Right renal cortex interstitium (tissue), 3 donors: Measurements from ENCODE around the gene B3GNT8. TPM values are rescaled to one million over a fixed set of nuclear protein-coding genes. Genes with fewer than 3 reads are reported as not detected.
"Not testable (repeated sequence)": the region's sequence is repeated elsewhere in the genome, so short reads cannot be mapped to it uniquely, and the experiment has no call there.

Experiments
- DNase-seq, 3 donors: peaks; one replicate each; pipeline ENCODE4 v3.0.0-alpha.2; 2013; ENCODE audit warnings: low read depth in 3 of 3, low spot score in 2 of 3
- polyA plus RNA-seq, 3 donors: library from polyadenylated mRNA; unstranded; fragments of 120-200 nt; gene quantifications; one replicate each; pipeline ENCODE4 v1.2.1, GENCODE V29; 2013; ENCODE audit not compliant: insufficient read length in 3 of 3

B3GNT8 gene
- polyA plus RNA-seq, 3 donors = 2.9 to 4.9 (median 3.7) TPM

DNA sequence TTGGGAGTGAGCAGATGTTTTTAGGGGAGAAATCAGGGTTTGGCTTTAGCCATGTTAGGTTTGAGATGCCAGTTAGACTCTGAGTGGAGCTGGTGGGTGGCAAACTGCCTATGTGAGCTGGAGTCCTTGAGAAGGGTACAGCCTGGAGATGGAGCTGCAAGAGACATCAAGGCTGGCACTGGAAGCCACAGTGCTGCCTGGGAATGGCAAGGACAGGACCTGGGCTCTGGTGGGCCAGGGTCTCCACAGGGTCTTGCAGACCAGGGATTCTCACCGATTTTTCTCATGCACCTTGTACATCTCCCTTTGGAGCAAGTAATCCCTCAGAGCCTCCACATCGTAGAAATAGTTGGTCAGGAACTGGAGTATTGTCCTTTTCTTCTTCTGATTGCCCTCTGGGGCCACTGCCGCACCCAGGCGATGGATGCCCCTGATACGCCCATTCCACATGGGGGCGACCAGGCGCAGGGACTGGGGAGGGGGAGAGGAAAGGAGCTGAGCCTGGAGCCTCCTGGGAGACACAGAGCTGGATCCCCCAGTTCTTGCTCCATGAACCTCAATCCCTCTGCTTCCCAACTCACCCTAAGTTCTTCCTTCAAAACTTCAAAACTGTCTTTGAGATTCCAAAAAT, 10.9 kb upstream of the B3GNT8 start:
- DNase-seq = no peak

DNA sequence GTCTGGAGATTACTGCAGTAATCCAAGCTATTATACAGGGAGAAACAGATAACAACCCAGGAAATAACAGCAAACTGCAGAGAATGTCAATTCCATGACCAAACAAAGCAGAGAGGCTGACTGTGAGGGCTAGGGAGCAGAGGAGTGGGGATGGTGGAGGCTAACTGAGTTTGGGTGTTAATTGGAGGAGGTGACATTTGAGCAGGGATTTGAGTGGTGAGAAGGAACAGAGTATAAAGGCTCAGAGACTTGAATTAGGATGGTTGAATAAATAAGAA, 9.4 kb upstream of the B3GNT8 start:
- DNase-seq = no peak

DNA sequence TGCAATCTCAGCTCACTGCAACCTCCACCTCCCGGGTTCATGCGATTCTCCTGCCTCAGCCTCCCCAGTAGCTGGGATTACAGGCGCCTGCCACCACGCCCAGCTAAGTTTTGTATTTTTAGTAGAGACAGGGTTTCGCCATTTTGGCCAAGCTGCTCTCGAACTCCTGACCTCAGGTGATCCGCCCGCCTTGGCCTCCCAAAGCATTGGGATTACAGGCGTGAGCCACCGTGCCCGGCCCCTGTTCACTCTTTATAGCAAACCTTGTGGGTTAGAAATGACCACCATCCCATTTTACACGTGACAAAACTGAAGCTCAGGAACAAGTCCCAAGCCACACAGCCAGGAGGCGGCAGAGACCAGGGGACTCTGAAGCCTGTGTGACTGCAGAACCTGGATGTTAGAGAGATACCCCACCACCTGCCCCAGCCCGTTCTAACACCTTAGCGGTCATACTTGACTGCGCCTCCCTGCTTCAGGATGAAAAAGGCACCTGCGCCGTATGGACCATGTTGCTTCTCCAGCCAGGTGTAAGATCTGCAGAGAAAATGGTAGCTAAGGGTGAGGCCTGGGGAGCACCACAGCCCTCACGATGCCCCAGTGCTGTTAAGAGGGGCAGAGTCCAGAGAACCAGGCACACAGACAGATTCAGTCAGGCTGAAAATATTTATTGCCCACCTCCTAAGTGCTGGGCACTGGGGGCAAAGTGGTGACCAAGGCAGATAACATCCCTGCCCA, 8.9 kb upstream of the B3GNT8 start:
- DNase-seq = no peak

DNA sequence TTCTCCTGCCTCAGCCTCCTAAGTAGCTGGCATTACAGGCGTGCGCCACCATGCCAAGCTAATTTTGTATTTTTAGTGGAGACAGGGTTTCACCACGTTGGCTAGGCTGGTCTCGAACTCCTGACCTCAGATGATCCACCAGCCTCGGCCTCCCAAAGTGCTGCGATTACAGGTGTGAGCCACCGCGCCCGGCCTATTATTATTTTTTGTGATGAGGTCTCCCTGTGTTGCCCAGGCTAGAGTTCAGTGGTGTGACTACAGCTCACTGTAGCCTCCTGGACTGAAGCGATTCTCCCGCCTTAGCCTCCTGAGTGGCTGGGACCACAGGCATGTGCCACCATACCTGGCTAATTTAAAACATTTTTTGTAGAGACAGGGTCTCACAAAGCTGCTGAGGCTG, 8.2 kb upstream of the B3GNT8 start:
- not testable (repeated sequence) for DNase-seq

DNA sequence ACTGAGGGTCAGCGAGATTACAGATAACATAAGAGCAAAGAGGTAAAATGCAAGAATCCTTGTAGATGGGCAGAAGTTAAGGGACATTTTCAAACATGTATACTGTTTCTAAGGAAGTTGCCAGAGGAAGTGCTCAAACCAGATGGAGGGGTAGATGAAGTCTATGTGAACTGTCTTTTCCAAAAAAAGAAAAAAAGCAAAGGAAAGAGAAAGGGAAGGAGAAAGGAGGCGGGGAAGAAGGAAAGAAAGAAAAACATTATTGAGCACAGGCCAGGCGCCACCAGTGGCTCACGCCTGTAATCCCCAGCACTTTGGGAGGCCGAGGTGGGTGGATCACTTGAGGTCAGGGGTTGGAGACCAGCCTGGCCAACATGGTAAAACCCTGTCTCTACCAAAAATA, 7.3 kb upstream of the B3GNT8 start:
- DNase-seq = no peak

DNA sequence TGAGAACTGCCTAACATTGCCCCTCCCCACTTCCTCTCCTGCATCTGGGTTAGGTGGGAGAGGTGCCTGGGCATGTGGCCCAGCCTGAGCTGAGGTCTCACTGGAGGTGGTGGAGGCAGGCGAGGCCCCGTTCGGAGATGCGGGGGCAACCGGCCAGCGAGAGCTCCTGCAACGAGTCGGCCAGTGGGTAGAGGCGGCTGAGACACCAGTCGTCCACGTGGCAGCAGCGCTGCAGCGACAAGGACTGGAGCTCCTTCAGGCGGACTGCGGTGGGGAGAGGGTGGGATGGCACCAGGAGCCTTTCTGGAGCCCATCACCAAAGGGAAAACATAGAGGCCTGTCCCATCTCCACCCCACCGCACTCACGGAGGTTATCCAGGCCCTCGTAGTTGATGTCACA, 6.0 kb upstream of the B3GNT8 start:
- no peak for DNase-seq

DNA sequence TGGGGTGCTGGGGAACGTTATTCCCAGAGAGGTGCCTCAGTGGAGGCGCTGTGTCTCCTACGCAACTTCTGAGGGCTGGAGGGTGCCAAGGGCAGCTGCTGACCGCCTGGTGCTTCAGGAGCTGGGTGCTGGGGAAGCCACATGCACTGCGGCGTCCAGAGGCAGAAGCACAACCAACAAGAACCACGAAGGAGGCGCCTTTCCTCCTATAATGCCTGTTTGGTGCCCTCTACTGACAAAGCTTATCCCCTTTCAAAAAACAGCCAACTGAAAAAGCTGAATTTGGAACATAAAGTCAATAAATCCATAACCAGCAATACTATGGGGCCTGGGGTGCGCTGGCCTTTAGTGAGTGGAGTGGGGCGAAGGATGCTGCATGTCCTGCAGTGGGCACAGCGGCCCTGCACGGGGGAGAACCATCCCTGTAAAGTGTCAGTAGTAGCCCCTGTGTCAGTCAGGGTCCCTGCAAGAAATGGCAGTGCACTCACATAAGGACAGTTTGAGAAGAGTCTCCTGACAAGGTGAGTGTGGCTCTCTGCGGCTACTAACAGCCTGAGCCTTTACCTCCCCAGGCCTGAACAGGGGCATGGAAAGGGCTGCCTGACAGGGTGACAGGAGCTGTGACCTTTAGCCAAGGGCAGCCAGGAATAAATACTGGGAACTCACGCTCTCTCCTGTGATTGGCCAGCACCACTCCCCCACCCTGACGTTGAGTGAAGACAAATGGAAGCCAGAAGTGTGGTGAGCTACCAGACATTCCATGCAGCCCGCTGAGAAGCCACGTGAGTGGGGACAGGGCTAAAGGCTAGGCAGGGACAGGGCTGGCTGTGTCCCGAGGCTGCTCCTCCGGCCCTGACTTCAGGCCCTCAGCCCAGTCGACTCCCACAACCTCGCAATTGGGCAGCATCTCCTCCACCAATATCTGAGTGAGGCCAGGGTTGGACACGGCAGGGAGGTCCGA, 4.5 kb upstream of the B3GNT8 start:
- DNase-seq = no peak

DNA sequence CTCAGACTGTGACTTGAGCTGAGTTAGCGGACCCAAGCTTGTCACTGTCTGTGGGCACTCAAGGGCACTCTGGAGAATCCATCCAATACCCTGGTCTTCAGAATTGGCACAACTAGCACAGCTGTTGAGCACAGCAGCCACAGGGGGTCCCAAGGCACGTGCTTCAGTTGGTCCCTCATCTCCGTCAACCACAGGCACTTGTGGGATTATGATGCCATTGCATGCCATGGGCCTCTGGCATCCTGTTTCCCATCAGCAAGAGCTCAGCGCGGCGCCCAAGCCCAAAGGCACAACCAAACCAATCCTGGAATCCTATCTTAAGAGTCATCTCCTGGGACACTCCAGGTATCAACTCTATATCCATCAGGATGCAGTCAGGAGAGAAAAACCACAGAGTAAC, 3.7 kb upstream of the B3GNT8 start:
- DNase-seq = no peak

DNA sequence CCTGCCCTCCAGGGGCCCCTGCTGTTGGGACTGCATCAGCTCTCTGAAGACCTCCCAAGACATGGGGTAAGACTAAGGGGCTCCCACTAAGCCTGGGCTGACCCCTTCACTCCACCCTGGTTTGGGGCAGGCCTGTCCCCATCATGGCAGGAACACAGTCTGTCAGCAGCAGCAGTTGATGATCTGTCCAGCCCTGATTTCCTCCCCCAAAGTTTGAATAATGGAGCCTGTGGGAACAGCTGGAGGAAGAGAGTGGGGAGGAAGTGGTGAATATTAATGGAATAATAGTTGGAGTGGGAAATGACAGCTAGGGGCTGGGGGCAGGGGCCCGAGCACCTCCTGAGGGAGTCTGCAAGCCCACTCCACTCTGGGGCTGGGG, 1.3 kb upstream of the B3GNT8 start:
- no peak for DNase-seq

DNA sequence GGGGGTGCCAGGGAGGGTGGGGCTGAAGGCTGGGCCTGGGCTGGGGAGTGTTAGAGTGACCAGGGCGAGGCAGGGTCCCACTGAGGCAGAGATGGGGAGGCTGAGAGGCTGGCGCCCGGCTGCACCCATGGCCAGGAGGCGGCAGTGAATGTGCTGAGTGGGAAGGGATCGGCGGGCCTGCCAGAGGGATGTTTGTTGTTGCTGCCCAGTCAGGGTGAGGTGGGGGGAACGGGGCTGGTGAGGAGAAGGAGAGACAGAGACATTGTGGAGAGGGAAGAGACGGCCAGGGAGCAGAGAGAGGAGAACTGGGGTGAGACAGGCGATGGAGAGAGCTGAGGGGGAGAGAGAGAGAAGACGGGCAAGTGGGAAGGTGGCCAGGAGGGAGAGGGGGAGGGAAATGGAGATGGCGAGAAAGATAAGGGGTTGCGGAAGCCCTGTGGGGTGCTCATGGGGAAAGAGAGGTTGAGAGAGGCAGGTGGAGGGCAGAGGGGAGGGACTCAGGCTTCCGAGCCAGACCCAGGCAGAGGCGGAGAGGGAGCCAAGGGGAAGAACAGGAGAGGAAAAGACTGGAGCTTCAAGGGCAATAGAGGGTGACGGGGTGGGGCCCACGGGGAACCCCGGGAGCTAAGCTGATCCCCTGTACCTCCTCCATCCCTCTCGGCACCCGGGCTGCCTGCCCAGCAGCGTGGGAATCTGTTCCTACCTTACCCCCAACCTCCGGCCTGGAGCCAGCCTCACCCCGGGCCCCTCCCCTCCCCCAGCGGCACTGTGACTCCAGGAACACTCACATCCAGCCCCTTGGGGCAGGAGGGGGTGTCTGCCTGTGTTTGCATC, 690 bp upstream of the B3GNT8 start:
- no peak for DNase-seq

DNA sequence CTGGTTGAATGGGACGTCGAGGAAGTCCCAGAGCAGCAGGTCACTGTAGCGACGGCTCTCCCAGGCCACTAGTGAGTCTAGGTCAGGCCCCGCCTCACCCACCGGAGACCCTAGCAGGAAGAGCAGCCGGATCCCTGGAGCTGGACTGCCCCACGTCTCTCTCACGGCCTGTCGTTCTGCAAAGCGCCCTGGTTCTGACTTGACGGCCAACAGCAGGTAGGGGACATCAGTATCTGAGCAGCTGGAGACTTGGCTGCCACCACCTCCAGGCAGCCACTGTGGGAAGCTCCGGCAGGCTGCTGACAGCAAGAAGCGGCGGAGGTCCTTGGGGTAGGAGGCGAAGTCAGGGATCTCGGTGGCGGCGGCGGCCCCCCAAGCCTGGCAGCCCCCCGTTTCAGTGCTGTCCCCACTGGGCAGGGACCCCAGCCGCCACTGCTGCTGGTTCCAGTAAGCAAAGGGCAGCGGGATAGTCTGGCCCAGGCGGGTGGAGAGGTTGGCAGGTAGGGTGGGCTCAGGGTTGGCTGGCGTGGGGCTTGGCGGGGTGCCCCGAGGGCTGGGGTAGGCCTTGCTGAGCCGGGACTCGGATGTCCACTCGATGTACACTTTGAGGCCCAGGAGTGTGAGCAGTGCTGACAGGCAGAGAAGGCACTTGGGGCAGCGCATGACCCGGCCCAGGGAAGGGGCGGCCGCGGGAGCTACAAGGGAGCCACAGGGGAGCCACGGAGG, 895 bp downstream of the B3GNT8 start:
- DNase-seq = no peak

DNA sequence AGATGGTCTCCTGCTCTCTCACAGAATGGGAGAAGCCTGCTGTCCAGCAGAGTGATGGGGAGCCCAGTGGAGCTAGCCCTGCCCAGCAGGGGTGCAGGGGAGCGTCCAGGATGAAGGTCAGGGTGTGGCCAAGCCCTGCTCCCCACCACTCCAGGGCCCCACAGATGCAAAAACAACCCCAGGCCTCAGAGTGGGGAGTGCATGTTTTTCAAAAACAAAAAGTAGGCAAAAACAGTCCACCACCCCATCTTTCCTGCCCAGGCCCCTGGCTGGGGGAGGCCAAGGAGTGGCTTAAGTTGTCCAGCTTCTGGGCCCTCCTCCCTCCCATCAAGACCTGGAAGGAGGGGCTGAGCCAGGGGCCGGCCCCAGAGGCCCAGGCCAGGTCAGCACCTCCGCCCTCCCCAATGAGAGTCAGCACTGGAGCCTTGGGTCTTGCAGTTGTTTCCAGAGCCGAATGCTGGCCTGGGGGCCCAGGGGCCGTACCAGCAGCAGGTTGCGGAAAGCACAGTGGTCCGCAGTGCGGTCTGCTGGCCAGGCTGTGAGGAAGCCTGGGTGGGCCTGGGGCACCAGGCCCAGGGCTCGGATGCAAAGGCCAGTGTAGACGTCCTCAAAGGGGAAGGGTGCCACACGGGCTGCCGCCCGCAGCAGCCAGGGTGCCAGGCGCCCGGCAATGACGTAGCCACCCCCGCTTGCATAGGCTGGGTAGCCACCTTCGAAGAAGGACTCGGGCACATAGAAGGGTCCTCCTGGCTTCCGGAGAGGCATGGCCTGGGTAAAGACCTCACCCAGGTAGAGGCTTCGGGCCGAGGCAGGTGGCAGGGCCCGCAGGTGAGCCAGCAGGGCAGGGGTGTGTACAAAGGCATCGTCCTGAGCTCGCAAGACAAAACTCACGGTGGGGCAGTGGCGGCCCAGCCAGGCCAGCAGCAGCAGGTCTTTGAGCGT, 1.7 kb downstream of the B3GNT8 start:
- no peak for DNase-seq

DNA sequence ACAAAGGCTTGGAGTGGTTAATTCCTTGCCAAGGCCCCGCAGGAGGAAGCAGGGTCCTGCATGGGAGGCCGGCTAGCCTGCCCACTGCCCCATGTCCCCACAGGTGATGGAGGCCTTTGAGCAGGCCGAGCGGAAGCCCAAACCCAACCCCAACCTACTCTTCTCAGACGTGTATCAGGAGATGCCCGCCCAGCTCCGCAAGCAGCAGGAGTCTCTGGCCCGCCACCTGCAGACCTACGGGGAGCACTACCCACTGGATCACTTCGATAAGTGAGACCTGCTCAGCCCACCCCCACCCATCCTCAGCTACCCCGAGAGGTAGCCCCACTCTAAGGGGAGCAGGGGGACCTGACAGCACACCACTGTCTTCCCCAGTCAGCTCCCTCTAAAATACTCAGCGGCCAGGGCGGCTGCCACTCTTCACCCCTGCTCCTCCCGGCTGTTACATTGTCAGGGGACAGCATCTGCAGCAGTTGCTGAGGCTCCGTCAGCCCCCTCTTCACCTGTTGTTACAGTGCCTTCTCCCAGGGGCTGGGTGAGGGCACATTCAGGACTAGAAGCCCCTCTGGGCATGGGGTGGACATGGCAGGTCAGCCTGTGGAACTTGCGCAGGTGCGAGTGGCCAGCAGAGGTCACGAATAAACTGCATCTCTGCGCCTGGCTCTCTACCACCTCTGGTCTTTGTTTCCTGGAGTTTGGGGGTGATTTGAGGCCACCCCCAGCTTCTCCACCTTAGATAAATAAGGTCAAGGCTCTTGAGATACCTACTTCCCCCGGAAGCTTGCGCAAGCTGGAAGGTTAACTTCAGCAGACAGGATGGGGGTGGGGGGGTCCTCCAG, 2.6 kb downstream of the B3GNT8 start:
- DNase-seq = no peak

DNA sequence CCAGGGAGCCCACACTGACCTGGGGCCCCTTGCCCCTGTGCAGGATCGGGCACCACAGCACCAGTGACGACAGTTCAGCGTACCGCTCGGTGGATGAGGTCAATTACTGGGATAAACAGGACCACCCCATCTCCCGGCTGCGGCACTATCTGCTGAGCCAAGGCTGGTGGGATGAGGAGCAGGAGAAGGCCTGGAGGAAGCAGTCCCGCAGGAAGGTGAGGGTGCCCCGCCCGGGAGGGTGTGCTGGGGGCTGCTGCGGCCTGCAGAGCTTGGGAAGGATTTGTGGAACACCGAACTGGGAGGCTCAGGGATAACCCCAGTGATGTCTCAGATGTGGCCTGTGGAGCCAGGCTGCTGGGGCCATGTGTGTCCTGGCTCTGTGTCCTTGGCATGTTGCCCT, 4.2 kb downstream of the B3GNT8 start:
- DNase-seq = no peak

DNA sequence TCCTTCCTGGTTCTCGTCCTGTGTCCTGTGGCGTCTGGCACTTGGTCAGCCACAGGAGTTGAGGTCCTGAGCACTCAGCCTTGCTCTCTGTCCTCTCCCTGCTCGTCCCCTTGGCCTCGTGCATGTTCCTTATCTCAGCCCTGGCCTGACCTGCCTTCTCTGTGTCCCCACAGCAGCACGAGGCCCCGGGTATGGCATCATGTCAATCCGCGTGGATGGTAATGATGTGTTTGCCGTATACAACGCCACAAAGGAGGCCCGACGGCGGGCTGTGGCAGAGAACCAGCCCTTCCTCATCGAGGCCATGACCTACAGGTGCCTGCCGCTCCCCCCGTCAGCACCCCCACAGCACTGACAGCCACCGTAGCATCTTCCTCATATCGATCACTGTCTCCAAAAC, 4.7 kb downstream of the B3GNT8 start:
- DNase-seq = no peak

DNA sequence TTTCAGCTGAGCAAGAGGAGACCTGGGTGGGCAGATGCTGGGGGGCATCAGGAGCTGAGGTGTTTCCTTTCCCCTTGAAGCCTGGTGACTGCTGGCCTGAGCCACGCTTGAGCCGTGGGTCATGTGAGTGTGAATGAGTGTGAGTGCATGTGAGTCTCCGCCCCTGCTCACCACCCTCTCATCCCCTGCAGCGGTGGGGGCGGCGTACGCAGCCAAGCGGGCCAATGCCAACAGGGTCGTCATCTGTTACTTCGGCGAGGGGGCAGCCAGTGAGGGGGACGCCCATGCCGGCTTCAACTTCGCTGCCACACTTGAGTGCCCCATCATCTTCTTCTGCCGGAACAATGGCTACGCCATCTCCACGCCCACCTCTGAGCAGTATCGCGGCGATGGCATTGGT, 5.2 kb downstream of the B3GNT8 start:
- DNase-seq = no peak

DNA sequence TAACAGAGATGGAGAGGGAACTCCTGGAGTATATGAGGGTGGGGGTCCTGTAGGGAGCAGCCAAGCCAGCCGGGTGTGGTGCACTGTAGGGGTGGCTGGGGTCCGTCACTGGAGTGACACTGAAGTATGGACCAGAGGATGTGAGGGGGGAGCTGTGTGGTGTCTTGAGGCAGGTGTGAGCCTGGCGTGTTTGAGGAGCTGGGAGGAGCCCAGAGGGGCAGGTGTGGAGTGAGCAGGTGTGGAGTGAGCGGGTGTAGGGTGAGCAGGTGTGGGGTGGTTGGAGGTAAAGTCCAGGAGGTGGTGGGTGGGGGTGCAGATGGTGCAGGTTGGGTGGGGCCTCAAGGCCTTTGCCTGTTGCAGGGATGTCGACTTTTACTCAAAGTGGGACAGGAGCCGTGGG, 5.9 kb downstream of the B3GNT8 start:
- DNase-seq = no peak
